Measurements from ENCODE around the gene NRG2. TPM values are rescaled to one million over a fixed set of nuclear protein-coding genes. Genes with fewer than 3 reads are reported as not detected.

The NRG2 gene
- total RNA-seq, 1 donor from 2014 or later = 0.52 TPM

- Histone ChIP-seq H3K4me3 (ENCODE audit: low read length in 3 of 3) (no peak overlapping the region), H3K9ac (ENCODE audit: low read depth in 1 of 3, low read length in 3 of 3) (no peak overlapping the region), H3K36me3 (ENCODE audit: control insufficient read depth in 3 of 3, insufficient read depth in 3 of 3, low read length in 3 of 3) (no peaks in the 10 kb centered on the region), H3K9me3 (ENCODE audit: control insufficient read depth in 3 of 3, low read length in 3 of 3) (no peaks in the 10 kb centered on the region), H3K4me1 (ENCODE audit: control insufficient read depth in 3 of 3, insufficient read depth in 3 of 3, low read length in 3 of 3) (peaks cover 11 to 21% (median 14%) of the 10 kb centered on the region in 3 donors), H3K27ac (ENCODE audit: low read depth, low read length) (peak overlapping the region; percentile 16), H3K27me3 (ENCODE audit: control insufficient read depth in 3 of 3, insufficient read depth in 3 of 3, low read length in 3 of 3) (no peaks in the 10 kb centered on the region)
These were observed 179.1 kb downstream of the NRG2 start for GRCh38 chr5:139863855-139864558.

DNA sequence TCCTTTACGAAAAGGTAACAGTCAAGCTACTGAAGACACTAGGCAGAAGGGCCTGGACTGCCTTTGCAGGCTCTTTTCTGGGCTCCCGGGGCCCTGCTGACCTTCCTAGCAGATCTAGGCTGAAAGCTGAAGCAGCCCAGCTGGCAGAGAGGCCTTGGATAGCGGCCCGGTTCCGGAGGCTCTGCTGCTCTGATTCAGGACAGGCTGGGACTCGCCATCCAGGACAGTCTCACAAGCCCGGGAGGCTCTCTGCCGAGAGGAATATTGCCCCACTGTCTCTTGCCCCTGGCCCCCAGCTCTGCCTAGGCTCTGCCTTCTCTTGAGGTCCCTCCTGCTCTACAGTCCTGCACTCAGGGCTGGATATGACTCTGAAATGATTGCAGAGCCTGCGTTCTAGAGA lies 179.7 kb downstream of the NRG2 start:
- Histone ChIP-seq H3K27me3 (ENCODE audit: control insufficient read depth in 3 of 3, insufficient read depth in 3 of 3, low read length in 3 of 3) (no peaks in the 10 kb centered on the region), H3K4me1 (ENCODE audit: control insufficient read depth in 3 of 3, insufficient read depth in 3 of 3, low read length in 3 of 3) (peaks cover 11 to 21% (median 14%) of the 10 kb centered on the region in 3 donors), H3K9ac (ENCODE audit: low read depth in 1 of 3, low read length in 3 of 3) (peak overlapping the region in 1 of 3 donors; percentile 51), H3K4me3 (ENCODE audit: low read length in 3 of 3) (peak overlapping the region in 2 of 3 donors; percentile 19 to 41), H3K27ac (ENCODE audit: low read depth, low read length) (peak overlapping the region; percentile 16), H3K9me3 (ENCODE audit: control insufficient read depth in 3 of 3, low read length in 3 of 3) (no peaks in the 10 kb centered on the region), H3K36me3 (ENCODE audit: control insufficient read depth in 3 of 3, insufficient read depth in 3 of 3, low read length in 3 of 3) (no peaks in the 10 kb centered on the region)

DNA sequence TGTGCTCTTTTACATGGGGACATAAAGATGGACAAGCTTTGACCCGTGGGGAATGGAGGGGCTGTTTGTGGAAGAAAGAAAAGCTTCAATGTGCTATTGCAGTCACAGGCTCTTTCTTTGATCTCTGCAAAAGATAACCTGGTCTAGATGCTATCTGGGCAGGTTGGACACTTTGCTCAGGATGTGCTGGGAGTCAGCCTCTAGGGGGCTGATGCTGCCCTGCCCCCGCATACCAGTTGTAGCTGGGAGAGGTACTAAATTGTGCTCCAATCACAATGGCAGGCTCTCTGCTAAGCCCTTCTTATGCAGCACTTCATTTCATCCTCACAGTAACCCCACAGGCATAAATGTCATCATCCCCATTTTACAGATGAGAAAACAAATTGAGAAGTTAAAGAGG lies 180.3 kb downstream of the NRG2 start:
- H3K36me3 ChIP-seq (ENCODE audit: control insufficient read depth in 3 of 3, insufficient read depth in 3 of 3, low read length in 3 of 3) = no peaks in the 10 kb centered on the region
- no peaks in the 10 kb centered on the region for H3K9me3 ChIP-seq (ENCODE audit: control insufficient read depth in 3 of 3, low read length in 3 of 3)
- H3K27ac ChIP-seq (ENCODE audit: low read depth, low read length) = no peak overlapping the region
- H3K4me1 ChIP-seq (ENCODE audit: control insufficient read depth in 3 of 3, insufficient read depth in 3 of 3, low read length in 3 of 3) = peaks cover 11 to 21% (median 14%) of the 10 kb centered on the region in 3 donors
- H3K9ac ChIP-seq (ENCODE audit: low read depth in 1 of 3, low read length in 3 of 3) = no peak overlapping the region
- H3K27me3 ChIP-seq (ENCODE audit: control insufficient read depth in 3 of 3, insufficient read depth in 3 of 3, low read length in 3 of 3) = no peaks in the 10 kb centered on the region
- H3K4me3 ChIP-seq (ENCODE audit: low read length in 3 of 3) = no peak overlapping the region

- no peak overlapping the region for H3K9ac ChIP-seq (ENCODE audit: low read depth in 1 of 3, low read length in 3 of 3)
- H3K9me3 ChIP-seq (ENCODE audit: control insufficient read depth in 3 of 3, low read length in 3 of 3) = no peaks in the 10 kb centered on the region
- H3K36me3 ChIP-seq (ENCODE audit: control insufficient read depth in 3 of 3, insufficient read depth in 3 of 3, low read length in 3 of 3) = no peaks in the 10 kb centered on the region
- H3K4me1 ChIP-seq (ENCODE audit: control insufficient read depth in 3 of 3, insufficient read depth in 3 of 3, low read length in 3 of 3) = peaks cover 11 to 21% (median 14%) of the 10 kb centered on the region in 3 donors
- H3K4me3 ChIP-seq (ENCODE audit: low read length in 3 of 3) = no peak overlapping the region
- no peaks in the 10 kb centered on the region for H3K27me3 ChIP-seq (ENCODE audit: control insufficient read depth in 3 of 3, insufficient read depth in 3 of 3, low read length in 3 of 3)
- H3K27ac ChIP-seq (ENCODE audit: low read depth, low read length) = no peak overlapping the region
These were observed 180.8 kb downstream of the NRG2 start for GRCh38 chr5:139862313-139862712.

DNA sequence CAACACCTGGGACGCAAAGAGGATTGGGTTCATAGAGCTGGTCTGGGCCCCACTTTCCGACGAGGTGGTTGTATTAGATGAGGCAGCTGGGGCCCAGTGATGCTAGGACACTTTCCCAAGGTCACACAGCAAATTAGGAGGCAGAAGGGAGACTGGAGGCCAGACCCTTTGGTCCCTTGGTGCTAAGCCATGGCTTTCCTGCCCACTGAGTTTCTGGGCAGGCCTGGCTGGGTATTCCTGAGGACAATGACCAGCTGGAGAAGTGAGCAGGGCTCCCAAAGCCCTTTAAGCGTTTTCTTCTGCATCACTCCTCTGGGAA lies 181.3 kb downstream of the NRG2 start:
- Histone ChIP-seq H3K4me1 (ENCODE audit: control insufficient read depth in 3 of 3, insufficient read depth in 3 of 3, low read length in 3 of 3) (peaks cover 11 to 21% (median 14%) of the 10 kb centered on the region in 3 donors), H3K27me3 (ENCODE audit: control insufficient read depth in 3 of 3, insufficient read depth in 3 of 3, low read length in 3 of 3) (no peaks in the 10 kb centered on the region), H3K9me3 (ENCODE audit: control insufficient read depth in 3 of 3, low read length in 3 of 3) (no peaks in the 10 kb centered on the region), H3K9ac (ENCODE audit: low read depth in 1 of 3, low read length in 3 of 3) (peak overlapping the region in 1 of 3 donors; percentile 25), H3K27ac (ENCODE audit: low read depth, low read length) (no peak overlapping the region), H3K4me3 (ENCODE audit: low read length in 3 of 3) (no peak overlapping the region), H3K36me3 (ENCODE audit: control insufficient read depth in 3 of 3, insufficient read depth in 3 of 3, low read length in 3 of 3) (no peaks in the 10 kb centered on the region)

DNA sequence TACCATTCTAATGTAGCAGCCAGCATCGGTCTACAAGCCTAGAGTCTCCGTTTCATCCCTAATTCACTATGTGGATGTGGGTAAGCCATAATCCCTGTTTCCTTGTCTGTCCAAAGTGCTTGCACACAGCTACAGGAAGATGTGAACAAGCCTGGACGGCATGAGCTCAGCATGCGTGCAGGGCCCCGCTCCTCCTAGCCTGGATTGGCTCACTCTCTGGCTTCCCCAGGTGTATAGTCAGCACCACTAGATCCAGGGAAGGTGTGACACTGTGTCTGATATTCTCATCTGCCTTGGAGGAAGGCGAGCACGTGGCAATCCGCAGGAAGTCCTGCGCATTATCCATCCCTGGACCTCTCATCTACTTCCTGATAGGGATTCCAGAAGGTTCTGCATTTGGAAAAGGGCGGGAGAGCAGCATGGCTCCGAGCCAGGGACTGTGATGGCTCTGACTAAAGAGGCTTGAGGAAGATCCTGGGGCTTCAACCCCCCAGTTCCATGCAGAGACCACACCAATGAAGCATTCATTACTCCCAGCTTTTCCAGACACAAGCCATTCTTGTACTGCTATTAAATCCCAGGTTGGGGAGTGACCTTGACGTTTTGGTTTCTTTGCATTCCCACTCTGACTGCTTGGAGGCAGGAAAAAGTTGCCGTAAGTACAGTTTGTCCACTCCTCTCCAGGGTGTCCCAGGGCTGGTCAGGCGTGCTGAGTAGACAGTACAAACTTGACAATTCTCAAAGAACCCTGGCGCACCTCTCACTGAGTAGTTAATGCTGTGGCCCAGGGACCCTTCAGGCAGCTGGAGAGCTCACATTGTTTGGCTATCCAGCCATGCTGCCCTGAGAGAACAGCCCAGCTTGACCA lies 181.8 kb downstream of the NRG2 start:
- Histone ChIP-seq H3K9ac (ENCODE audit: low read depth in 1 of 3, low read length in 3 of 3) (peak overlapping the region in 1 of 3 donors; percentile 25), H3K4me1 (ENCODE audit: control insufficient read depth in 3 of 3, insufficient read depth in 3 of 3, low read length in 3 of 3) (peaks cover 11 to 21% (median 14%) of the 10 kb centered on the region in 3 donors), H3K27me3 (ENCODE audit: control insufficient read depth in 3 of 3, insufficient read depth in 3 of 3, low read length in 3 of 3) (no peaks in the 10 kb centered on the region), H3K36me3 (ENCODE audit: control insufficient read depth in 3 of 3, insufficient read depth in 3 of 3, low read length in 3 of 3) (no peaks in the 10 kb centered on the region), H3K9me3 (ENCODE audit: control insufficient read depth in 3 of 3, low read length in 3 of 3) (no peaks in the 10 kb centered on the region), H3K27ac (ENCODE audit: low read depth, low read length) (no peak overlapping the region), H3K4me3 (ENCODE audit: low read length in 3 of 3) (no peak overlapping the region)

GRCh38 chr5:139859013-139859412 lies 184.1 kb downstream of the NRG2 start:
- Histone ChIP-seq H3K27ac (ENCODE audit: low read depth, low read length) (no peak overlapping the region), H3K27me3 (ENCODE audit: control insufficient read depth in 3 of 3, insufficient read depth in 3 of 3, low read length in 3 of 3) (no peaks in the 10 kb centered on the region), H3K4me3 (ENCODE audit: low read length in 3 of 3) (no peak overlapping the region), H3K9me3 (ENCODE audit: control insufficient read depth in 3 of 3, low read length in 3 of 3) (no peaks in the 10 kb centered on the region), H3K36me3 (ENCODE audit: control insufficient read depth in 3 of 3, insufficient read depth in 3 of 3, low read length in 3 of 3) (peaks cover 2 to 5% (median 3%) of the 10 kb centered on the region in 3 donors), H3K4me1 (ENCODE audit: control insufficient read depth in 3 of 3, insufficient read depth in 3 of 3, low read length in 3 of 3) (peaks cover 10 to 16% (median 14%) of the 10 kb centered on the region in 3 donors), H3K9ac (ENCODE audit: low read depth in 1 of 3, low read length in 3 of 3) (no peak overlapping the region)

- peaks cover 10 to 14% (median 13%) of the 10 kb centered on the region in 3 donors for H3K36me3 ChIP-seq (ENCODE audit: control insufficient read depth in 3 of 3, insufficient read depth in 3 of 3, low read length in 3 of 3)
- H3K27ac ChIP-seq (ENCODE audit: low read depth, low read length) = no peak overlapping the region
- H3K27me3 ChIP-seq (ENCODE audit: control insufficient read depth in 3 of 3, insufficient read depth in 3 of 3, low read length in 3 of 3) = no peaks in the 10 kb centered on the region
- no peaks in the 10 kb centered on the region for H3K4me1 ChIP-seq (ENCODE audit: control insufficient read depth in 3 of 3, insufficient read depth in 3 of 3, low read length in 3 of 3)
- no peak overlapping the region for H3K4me3 ChIP-seq (ENCODE audit: low read length in 3 of 3)
- H3K9ac ChIP-seq (ENCODE audit: low read depth in 1 of 3, low read length in 3 of 3) = no peak overlapping the region
- no peaks in the 10 kb centered on the region for H3K9me3 ChIP-seq (ENCODE audit: control insufficient read depth in 3 of 3, low read length in 3 of 3)
These were observed 186.4 kb downstream of the NRG2 start for GRCh38 chr5:139856714-139857113.

DNA sequence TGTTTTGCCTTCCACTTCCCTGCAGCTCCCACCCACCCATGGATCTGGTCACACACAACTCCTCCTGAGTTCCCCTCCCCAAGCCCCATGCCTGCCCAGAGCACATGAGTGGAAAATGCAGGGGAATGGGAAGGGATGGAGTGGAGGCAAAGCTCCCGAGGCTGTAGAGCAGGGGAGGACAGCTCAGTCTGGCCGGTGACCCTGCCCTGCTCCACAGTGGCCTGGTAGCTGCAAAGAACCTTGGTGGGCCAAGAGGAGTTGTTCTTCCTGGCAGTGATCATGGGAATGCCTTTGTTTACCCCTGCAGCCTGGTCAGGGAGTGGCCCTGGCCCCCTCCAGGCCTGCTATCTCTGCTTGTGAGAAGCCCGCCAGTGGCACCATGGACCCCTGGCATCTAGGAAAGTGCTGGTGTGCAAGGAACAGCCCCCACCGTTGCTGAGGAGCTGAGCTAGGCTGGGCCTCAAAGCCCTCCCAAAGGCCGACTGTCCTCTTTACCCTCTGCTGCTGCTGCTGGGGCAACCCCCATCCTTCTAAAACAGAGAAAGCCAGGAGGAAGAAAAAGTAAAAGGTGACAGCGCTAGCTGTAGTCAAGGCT lies 187.1 kb downstream of the NRG2 start:
- H3K9me3 ChIP-seq (ENCODE audit: control insufficient read depth in 3 of 3, low read length in 3 of 3) = no peaks in the 10 kb centered on the region
- H3K36me3 ChIP-seq (ENCODE audit: control insufficient read depth in 3 of 3, insufficient read depth in 3 of 3, low read length in 3 of 3) = peaks cover 12 to 20% (median 16%) of the 10 kb centered on the region in 3 donors
- H3K27ac ChIP-seq (ENCODE audit: low read depth, low read length) = no peak overlapping the region
- H3K4me1 ChIP-seq (ENCODE audit: control insufficient read depth in 3 of 3, insufficient read depth in 3 of 3, low read length in 3 of 3) = no peaks in the 10 kb centered on the region
- no peaks in the 10 kb centered on the region for H3K27me3 ChIP-seq (ENCODE audit: control insufficient read depth in 3 of 3, insufficient read depth in 3 of 3, low read length in 3 of 3)
- H3K9ac ChIP-seq (ENCODE audit: low read depth in 1 of 3, low read length in 3 of 3) = no peak overlapping the region
- H3K4me3 ChIP-seq (ENCODE audit: low read length in 3 of 3) = no peak overlapping the region

DNA sequence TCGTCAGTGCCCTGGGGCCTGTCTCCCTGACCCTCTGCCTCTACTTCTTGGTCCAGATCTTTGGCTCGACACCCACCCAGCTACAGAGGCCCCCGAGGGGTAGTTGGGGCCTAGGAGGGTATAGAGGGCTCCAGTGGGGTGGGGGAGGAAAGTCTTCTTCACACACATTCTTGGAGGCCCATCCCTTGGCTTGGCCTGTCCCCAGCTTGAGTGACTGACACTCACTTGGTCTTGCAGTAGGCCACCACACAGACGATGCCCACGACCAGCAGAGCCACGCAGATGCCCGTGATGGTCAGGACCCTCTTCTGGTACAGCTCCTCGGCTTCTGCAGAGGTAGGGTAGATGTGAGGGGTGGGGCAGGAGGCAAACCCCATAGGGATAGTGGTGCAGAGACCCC lies 187.6 kb downstream of the NRG2 start:
- Histone ChIP-seq H3K4me3 (ENCODE audit: low read length in 3 of 3) (no peak overlapping the region), H3K27me3 (ENCODE audit: control insufficient read depth in 3 of 3, insufficient read depth in 3 of 3, low read length in 3 of 3) (no peaks in the 10 kb centered on the region), H3K4me1 (ENCODE audit: control insufficient read depth in 3 of 3, insufficient read depth in 3 of 3, low read length in 3 of 3) (no peaks in the 10 kb centered on the region), H3K36me3 (ENCODE audit: control insufficient read depth in 3 of 3, insufficient read depth in 3 of 3, low read length in 3 of 3) (peaks cover 12 to 20% (median 16%) of the 10 kb centered on the region in 3 donors), H3K9me3 (ENCODE audit: control insufficient read depth in 3 of 3, low read length in 3 of 3) (no peaks in the 10 kb centered on the region), H3K9ac (ENCODE audit: low read depth in 1 of 3, low read length in 3 of 3) (no peak overlapping the region), H3K27ac (ENCODE audit: low read depth, low read length) (no peak overlapping the region)
